IPS DF 6.9 (cell line): Measurements from ENCODE around the gene MEGF10.

Experiments used
- DNase-seq: peaks from one replicate; pipeline ENCODE4 v3.0.0-alpha.2; 2013; ENCODE audit warnings: low read depth, low spot score
- H3K27ac ChIP-seq: one replicate; pipeline ENCODE4 v1.5.1; 2013; ENCODE audit warnings: low read length, control low read depth
- H3K27me3 ChIP-seq: 2 replicates; pipeline ENCODE4 v1.6.1; 2013; ENCODE audit warnings: mild to moderate bottlenecking, low read length; ENCODE audit not compliant: control insufficient read depth, insufficient read depth
- H3K36me3 ChIP-seq: 2 replicates; pipeline ENCODE4 v1.6.1; 2013; ENCODE audit warnings: low read length; ENCODE audit not compliant: control insufficient read depth, insufficient read depth
- H3K4me1 ChIP-seq: 2 replicates; pipeline ENCODE4 v1.6.1; 2013; ENCODE audit warnings: low read length; ENCODE audit not compliant: control insufficient read depth, insufficient read depth
- H3K4me3 ChIP-seq: 2 replicates; pipeline ENCODE4 v1.5.1; 2013; ENCODE audit warnings: mild to moderate bottlenecking, low read length
- H3K9me3 ChIP-seq: 2 replicates; pipeline ENCODE4 v1.6.1; 2013; ENCODE audit warnings: low read length, inconsistent platforms; ENCODE audit not compliant: control insufficient read depth, insufficient read depth
- WGBS: extraction: QIAGEN DNeasy Blood & Tissue Kit; methylation state at CpG from one replicate; pipeline ENCODE4 v1.1.7; 2013; ENCODE audit warnings: mixed read lengths, missing lambda C conversion rate; ENCODE audit not compliant: insufficient read length, insufficient coverage; 5-methylcytosine and 5-hydroxymethylcytosine counted together

Gene MEGF10

DNA sequence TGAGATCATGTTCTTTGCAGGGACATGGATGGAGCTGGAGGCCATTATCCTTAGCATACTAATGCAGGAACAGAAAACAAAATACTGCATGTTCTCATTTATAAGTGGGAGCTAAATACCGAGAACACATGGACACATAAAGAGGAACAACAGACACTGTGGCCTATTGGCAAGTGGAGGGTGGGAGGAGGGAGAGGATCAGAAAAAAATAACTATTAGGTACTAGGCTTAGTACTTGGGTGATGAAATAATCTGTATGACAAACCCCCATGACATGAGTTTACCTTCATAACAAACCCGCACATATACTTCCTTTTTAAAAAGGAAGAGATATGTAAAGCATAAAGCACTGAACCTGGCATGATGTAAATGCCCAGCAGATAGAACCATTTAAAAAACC lies 99.0 kb downstream of the MEGF10 start:
- WGBS: no CpG with 5 or more reads among the region's 2 CpGs

DNA sequence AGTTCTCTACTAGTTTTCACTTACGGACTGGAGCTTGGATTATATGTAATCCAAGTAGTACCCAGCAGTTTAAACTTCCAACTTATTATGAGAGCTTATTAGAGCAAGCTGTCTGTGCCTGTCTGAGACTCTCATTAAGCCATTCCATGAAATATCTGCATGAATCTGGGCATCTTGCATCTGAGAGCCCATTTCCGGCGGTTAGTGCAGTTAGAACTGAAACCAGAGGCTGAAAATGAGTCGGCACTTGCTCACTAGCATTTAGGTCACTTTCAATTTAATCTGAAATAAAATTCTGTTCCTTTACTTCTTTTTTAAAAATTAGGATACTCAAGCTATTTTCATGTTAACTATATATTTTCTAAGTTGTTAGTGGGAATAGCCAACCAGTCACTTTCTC lies 102.2 kb downstream of the MEGF10 start:
- H3K4me1 ChIP-seq: no peaks in the 10 kb centered on the region; the same call in 1 of the 2 replicates
- DNase-seq: no peak

More for the DNA sequence above, 99.0 kb downstream of the MEGF10 start:
- Histone ChIP-seq H3K27ac (no peak overlapping the region), H3K36me3 (no peaks in the 10 kb centered on the region), H3K27me3 (no peaks in the 10 kb centered on the region), H3K4me3 (no peak overlapping the region), H3K9me3 (no peaks in the 10 kb centered on the region), H3K4me1 (no peaks in the 10 kb centered on the region)
- no peak for DNase-seq

DNA sequence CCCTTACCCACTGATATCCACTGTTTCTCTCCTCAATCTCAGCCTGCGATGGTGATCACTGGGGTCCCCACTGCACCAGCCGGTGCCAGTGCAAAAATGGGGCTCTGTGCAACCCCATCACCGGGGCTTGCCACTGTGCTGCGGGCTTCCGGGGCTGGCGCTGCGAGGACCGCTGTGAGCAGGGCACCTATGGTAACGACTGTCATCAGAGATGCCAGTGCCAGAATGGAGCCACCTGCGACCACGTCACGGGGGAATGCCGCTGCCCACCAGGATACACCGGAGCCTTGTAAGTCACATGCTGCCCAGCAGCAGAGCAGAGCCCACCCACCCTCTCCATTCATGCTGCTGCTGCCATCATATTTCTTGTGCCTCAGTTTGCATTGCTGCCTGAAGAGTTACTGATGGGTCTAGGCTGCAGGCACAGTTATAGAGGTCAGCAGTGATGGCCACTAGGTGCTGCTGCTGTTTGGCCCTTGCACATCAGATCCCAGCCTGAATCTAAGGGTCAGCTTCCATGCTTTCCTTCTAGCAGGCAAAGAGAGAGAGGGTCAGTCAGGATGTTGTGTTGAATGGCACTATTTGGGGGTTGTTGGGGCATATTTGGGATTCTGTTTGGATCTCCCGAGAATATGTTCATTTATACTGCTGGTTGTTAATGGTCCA lies 106.0 kb downstream of the MEGF10 start:
- Histone ChIP-seq H3K4me3 (no peak overlapping the region), H3K4me1 (no peaks in the 10 kb centered on the region; the same call in 1 of the 2 replicates), H3K9me3 (no peaks in the 10 kb centered on the region), H3K27ac (no peak overlapping the region), H3K36me3 (no peaks in the 10 kb centered on the region), H3K27me3 (no peaks in the 10 kb centered on the region)
- DNase-seq: no peak
- WGBS: no CpG with 5 or more reads among the region's 15 CpGs

More for the DNA sequence above, 102.2 kb downstream of the MEGF10 start:
- no CpG with 5 or more reads among the region's 4 CpGs for WGBS
- Histone ChIP-seq H3K36me3 (no peaks in the 10 kb centered on the region), H3K4me3 (no peak overlapping the region), H3K9me3 (no peaks in the 10 kb centered on the region), H3K27me3 (no peaks in the 10 kb centered on the region), H3K27ac (no peak overlapping the region)

DNA sequence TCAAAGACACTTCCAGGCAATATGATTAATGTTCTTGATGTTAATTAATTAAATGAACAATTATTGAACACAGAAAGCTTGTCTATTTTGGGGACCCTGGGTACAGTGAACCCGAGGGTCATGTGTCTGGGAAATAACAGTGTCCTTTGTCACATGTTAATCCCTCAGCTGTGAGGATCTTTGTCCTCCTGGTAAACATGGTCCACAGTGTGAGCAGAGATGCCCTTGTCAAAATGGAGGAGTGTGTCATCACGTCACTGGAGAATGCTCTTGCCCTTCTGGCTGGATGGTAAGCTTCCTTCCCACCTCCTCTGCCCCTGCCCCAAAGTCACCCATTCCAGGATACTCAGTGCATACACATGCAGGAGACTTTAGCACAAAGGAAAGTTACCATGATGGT lies 107.9 kb downstream of the MEGF10 start:
- H3K27me3 ChIP-seq: no peaks in the 10 kb centered on the region
- H3K9me3 ChIP-seq: no peaks in the 10 kb centered on the region
- no CpG with 5 or more reads among the region's 2 CpGs for WGBS
- H3K27ac ChIP-seq: no peak overlapping the region
- H3K4me1 ChIP-seq: no peaks in the 10 kb centered on the region; the same call in 1 of the 2 replicates
- DNase-seq: no peak
- H3K4me3 ChIP-seq: no peak overlapping the region
- H3K36me3 ChIP-seq: 0 out of 2 replicates have a peak, but pooled peaks cover 2% of the 10 kb centered on the region

DNA sequence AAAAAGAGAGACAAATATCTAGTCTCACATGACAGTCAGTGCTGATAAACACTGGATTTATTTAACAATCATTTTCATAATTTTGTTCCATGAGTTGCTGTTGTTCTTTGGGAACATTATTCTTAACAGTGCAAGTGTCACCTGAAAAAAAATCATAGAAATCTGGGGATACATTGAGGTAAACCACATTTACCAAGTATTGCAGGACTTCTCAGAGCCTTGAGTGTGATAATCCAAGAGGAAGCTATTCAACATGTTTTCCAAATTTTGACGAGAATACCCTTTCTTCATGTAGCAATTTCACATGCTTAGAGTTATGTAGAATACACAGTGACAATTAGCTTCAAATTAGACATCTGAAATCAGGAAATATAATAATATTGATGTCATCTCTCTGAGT lies 108.5 kb downstream of the MEGF10 start:
- no peak overlapping the region for H3K27ac ChIP-seq
- H3K4me3 ChIP-seq: no peak overlapping the region
- no peaks in the 10 kb centered on the region for H3K27me3 ChIP-seq
- 0 out of 2 replicates have a peak, but pooled peaks cover 2% of the 10 kb centered on the region for H3K36me3 ChIP-seq
- DNase-seq: no peak
- WGBS: no CpG with 5 or more reads among the region's 1 CpG
- no peaks in the 10 kb centered on the region for H3K9me3 ChIP-seq
- H3K4me1 ChIP-seq: no peaks in the 10 kb centered on the region; the same call in 1 of the 2 replicates

DNA sequence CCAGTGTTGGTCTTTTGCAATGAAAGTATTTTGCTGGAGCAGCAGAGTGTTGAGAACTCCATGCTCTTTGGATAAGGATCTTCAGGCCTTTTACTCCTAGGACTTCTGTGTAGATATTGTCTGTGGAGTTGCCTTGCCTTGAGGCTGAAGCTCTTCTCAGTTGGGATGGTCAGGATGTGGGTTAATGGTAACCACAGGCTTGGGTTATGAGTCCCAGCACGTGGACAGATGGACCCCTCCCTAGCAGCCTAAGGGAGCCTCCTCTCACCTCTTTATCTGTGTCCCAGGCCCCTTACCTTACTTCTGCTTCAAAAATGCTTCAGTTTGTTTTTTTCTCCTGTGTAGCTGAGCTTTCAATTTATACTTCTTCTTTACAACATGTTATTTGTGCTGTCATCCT lies 109.9 kb downstream of the MEGF10 start:
- H3K27me3 ChIP-seq: no peaks in the 10 kb centered on the region
- H3K4me3 ChIP-seq: no peak overlapping the region
- H3K4me1 ChIP-seq: no peaks in the 10 kb centered on the region; the same call in 1 of the 2 replicates
- 0 out of 2 replicates have a peak, but pooled peaks cover 2% of the 10 kb centered on the region for H3K36me3 ChIP-seq
- DNase-seq: no peak
- no peaks in the 10 kb centered on the region for H3K9me3 ChIP-seq
- H3K27ac ChIP-seq: no peak overlapping the region
- WGBS: no CpG with 5 or more reads among the region's 1 CpG

DNA sequence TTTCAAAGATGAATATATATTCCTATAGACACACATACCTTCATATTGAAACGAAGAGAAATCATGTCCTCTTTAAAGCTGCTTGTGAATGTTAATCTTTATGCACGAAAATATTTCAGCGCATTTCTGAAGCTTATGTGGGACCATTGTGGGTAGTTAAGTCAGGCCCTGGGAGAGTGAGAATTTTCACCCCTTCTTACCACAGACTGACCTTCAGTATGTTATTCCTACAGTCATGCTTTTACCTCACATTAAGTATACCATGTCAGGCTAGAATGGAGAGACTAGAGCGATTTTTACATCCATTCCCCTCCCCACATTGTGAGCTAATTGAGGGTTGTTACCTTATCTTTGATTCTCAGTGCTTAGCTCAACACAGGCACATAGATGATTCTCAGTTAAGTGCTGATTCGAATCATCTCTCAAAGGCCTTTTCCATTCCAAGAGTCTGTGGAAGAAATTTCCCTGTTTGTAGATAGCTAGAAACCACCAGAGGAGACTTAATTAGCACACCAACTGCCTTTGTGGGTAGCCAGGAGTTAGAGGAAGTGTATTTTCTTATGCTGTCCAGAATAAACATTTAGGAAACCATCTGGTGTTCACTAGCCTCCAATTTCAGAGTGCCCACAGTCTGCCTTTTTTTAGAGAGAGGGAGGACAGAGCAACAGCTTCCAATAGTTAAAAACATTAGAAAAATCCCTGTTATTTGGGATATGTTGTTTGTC lies 110.5 kb downstream of the MEGF10 start:
- Histone ChIP-seq H3K27ac (no peak overlapping the region), H3K4me1 (no peaks in the 10 kb centered on the region; the same call in none of the 2 replicates), H3K9me3 (no peaks in the 10 kb centered on the region), H3K36me3 (0 out of 2 replicates have a peak, but pooled peaks cover 2% of the 10 kb centered on the region), H3K27me3 (no peaks in the 10 kb centered on the region), H3K4me3 (no peak overlapping the region)
- no peak for DNase-seq
- no CpG with 5 or more reads among the region's 5 CpGs for WGBS

DNA sequence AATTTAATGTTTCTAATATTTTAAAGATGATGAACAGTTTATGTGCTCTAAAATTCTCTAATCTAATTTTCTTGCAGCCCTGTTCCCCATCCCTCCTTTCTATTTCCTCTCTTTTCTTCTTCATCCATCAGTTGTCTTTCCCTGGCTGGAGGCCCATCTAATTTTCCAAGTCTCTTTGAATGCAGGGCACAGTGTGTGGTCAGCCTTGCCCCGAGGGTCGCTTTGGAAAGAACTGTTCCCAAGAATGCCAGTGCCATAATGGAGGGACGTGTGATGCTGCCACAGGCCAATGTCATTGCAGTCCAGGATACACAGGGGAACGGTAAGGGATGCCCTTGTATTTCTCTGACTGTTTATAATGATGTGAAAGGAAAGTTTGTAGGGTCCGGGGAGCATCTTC lies 111.8 kb downstream of the MEGF10 start:
- WGBS: no CpG with 5 or more reads among the region's 5 CpGs
- Histone ChIP-seq H3K4me3 (no peak overlapping the region), H3K9me3 (no peaks in the 10 kb centered on the region), H3K4me1 (peaks cover 3% of the 10 kb centered on the region; the same call in 1 of the 2 replicates), H3K27me3 (no peaks in the 10 kb centered on the region), H3K27ac (no peak overlapping the region), H3K36me3 (0 out of 2 replicates have a peak, but pooled peaks cover 2% of the 10 kb centered on the region)
- DNase-seq: no peak

DNA sequence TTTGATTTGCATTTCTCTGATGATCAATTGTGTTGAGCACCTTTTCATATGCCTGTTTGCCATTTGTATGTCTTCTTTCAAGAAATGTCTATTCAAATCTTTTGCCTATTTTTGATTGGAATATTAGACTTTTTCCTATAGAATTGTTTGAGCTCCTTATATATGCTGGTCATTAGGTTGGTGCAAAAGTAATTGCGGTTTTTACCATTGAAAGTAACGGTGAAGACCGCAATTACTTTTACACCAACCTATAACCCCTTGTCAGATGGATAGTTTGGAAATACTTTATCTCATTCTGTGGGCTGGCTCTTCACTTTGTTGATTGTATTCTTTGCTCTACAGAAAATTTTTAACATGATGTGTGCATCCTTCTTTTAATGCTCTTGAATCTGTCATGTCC lies 113.6 kb downstream of the MEGF10 start:
- Histone ChIP-seq H3K4me1 (peaks cover 3% of the 10 kb centered on the region; the same call in 1 of the 2 replicates), H3K36me3 (0 out of 2 replicates have a peak, but pooled peaks cover 2% of the 10 kb centered on the region), H3K27me3 (no peaks in the 10 kb centered on the region), H3K4me3 (no peak overlapping the region), H3K27ac (no peak overlapping the region), H3K9me3 (no peaks in the 10 kb centered on the region)
- no peak for DNase-seq
- no CpG with 5 or more reads among the region's 3 CpGs for WGBS

DNA sequence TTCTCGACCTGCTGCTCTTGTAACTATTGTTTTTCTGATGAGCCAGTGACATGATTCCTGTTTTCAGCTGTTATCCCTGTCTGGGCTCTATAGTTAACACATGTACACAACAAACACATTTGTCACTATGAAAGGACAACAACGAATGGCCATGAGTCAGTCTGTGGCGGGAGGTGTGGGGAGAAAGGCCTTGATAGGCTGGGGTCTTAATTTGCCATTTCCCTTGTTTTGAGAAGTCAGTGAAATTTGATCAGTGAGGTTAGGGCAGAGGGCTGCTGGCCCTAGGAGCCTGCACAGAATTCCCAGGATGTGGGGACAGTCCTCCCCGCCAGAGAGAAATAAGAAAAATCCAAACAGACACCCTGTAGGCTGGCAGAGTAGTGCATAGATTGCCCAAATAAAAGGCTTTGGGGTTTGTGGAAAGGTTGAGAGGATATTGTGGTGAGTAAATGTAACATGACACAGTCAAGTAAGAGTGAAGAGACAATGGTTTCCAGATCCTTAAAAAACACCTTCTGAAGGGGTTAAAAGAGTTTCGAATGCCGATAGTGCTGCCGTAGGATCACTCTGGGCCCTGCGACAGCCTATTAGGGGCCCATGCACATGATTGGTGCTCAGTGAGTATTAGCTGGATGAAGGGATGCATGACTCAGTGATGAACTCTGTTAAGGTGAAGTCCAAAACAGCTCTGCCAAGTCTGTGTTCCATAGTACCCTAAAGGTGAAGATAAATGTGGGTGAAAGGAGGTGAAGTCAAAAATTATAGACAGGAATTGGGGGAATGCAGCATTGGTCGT lies 115.9 kb downstream of the MEGF10 start:
- Histone ChIP-seq H3K27ac (no peak overlapping the region), H3K27me3 (no peaks in the 10 kb centered on the region), H3K36me3 (0 out of 2 replicates have a peak, but pooled peaks cover 2% of the 10 kb centered on the region), H3K4me1 (peaks cover 3% of the 10 kb centered on the region; the same call in 1 of the 2 replicates), H3K4me3 (no peak overlapping the region), H3K9me3 (no peaks in the 10 kb centered on the region)
- WGBS: no CpG with 5 or more reads among the region's 9 CpGs
- DNase-seq: no peak
